COR-L47 (cell line): Measurements from ENCODE around the gene TUBGCP6.

Experiments used
- DNase-seq: peaks from one replicate; lab custom pipeline; 2025; lab: John Stamatoyannopoulos, UW

The TUBGCP6 gene

DNA sequence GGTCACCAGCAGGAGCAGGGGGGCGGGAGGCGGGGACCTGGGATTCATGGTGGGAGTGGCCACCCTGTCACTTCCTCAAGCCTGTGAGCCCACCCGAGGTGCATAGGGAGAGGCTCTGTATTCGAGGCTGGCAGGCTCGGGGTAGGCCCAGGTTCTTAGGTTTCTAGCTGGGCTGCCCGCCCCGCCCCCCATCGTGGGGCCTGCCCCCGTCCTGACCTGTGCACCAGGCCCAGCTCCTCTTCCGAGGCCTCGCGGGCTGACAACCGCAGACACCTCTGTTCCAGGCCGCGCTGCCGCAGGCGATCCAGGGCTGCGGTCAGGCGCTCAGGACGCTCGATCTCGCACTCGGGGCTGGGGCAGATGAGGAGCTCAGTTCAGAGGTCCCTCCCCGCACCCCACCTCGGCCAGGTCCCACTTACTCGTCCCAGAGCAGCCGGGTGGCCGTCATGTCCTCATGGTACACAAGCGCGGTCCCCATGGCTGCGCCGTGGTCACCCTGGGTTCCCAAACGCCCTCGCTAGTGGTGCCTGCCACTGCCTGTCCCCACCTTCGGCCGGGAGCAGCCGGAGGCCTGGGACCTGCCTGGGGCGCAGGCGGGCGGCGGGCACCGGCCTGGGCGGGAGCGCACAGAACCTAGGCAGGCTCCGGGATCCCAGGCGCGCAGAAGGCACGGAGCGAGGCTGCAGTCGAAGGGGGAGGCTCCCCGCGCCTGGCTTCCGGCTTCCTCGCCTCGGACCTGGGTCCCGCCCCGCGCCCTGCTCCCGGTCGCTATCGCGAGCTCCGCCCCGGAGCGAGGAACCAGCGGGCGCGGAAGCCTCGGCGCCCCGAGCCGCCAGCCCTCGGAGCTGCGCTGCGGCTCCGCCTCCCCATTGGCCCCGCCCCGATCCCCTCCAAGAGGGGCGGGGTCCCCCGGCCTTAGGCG, 6.0 kb upstream of the TUBGCP6 start, which contains the start of gene HDAC10:
HDAC10 (minus strand) TSS at position 711 of the 922 bp plus-strand sequence; CDS start at position 478, 233 bp downstream.
- DNase-seq, result peak; percentile 78

- no peak for DNase-seq
Measured at GRCh38 chr22:50250249-50250554, 5.4 kb upstream of the TUBGCP6 start.

DNA sequence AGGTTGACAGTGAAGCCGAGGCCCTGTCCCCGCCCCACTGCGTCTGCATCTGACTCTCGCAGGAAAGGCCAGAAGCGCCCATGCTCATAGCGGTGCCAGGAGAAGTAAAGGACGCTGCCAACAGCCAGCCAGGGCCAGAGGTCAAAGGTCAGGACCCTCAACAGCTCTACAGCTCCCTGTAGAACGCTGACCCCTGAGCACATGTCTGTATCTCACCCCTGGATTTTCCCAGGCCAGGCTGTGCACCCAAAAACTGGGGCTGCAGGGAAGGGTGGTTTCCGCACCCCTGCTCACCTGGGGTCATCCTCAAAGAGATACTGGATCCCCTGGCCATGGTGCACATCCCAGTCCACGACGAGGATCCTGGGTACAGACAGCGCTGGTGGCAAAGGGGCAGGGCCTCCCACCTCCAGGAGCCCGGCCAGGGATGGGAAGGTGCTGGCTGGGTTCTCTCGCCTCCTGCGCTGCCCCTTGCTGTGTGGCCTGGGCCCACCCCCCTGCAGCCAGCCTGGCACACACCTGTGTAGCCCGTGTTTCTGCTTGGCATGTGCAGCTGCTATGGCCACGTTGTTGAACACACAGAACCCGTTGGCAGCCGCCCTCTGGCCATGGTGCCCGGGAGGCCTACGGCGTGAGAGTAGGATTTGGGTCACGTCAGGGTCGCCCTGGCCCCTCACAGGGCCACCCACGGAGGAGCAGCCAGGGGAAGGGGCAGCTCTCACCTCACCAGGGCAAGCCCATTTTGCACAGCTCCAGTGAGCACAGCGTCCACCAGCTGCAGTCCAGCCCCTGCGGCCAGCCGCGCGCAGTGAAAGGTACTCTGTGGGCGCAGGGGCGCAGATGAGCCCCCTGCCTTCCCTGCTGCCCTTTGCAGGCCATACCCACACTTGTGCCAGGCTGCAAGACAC, 4.8 kb upstream of the TUBGCP6 start:
- DNase-seq, result no peak

DNA sequence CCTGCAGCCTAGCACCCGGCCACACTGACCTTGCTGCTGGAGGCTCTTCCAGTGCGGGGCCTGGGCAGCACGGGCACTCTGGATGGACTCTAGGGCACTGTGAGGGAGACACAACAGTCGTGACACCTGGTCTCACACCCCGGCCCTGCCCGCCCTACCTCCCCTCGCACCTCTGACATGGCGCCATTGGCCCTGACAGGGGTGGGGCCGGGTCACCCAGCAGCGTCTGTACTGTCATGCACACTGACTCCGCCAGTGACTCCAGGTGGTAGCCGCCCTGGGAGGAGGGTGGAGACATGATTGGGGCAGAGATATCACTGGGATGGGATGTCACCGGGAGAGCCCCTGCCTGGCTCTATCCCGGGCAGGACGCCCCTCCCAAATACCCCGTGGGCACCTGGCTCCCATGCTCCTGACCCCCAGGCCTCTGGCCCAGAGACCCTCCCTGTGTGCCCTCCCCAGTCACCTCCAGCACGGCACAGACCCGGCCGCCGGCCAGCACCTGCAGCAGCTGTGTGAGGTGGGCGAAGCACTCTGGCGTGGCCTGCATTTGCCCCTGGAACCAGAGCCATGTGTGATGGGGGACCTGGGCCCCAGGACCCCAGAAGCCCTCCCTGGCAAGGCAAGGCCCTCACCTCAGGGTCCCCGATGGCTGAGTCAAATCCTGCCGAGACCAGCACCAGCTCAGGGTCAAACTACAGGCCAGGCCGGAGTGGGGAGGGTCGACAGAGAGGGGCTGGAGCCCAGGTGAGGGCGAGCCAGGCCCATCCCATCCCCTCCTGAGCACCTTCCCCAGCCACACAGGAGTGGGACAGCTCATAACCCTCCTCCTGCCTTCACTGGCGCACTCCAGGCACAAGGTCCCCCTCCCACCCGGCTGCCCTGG, 3.6 kb upstream of the TUBGCP6 start:
- no peak for DNase-seq

DNA sequence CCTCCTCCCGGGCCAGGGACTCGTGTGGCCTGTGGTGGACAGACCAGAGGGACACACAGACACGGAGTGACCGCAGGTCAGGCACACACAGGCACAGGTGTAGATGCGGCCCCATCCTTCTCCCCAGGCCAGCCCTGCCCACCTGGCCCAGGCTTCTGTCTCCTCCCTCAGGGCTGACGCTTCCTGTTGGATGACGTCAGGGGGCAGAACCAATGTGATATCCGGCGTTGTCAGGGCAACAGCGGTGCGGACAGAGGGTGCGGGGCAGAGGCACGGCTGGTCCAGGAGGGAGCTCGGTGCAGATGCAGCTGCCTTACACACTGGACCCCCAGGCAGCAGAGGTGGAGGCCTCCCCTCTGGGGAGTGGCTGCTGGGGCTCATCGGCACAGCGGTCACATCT, 2.9 kb upstream of the TUBGCP6 start:
- DNase-seq, result peak; percentile 95

- no peak for DNase-seq
Measured at GRCh38 chr22:50246242-50247175, 1.7 kb upstream of the TUBGCP6 start.

GRCh38 chr22:50245214-50246072, 620 bp upstream of the TUBGCP6 start:
- no peak for DNase-seq

DNA sequence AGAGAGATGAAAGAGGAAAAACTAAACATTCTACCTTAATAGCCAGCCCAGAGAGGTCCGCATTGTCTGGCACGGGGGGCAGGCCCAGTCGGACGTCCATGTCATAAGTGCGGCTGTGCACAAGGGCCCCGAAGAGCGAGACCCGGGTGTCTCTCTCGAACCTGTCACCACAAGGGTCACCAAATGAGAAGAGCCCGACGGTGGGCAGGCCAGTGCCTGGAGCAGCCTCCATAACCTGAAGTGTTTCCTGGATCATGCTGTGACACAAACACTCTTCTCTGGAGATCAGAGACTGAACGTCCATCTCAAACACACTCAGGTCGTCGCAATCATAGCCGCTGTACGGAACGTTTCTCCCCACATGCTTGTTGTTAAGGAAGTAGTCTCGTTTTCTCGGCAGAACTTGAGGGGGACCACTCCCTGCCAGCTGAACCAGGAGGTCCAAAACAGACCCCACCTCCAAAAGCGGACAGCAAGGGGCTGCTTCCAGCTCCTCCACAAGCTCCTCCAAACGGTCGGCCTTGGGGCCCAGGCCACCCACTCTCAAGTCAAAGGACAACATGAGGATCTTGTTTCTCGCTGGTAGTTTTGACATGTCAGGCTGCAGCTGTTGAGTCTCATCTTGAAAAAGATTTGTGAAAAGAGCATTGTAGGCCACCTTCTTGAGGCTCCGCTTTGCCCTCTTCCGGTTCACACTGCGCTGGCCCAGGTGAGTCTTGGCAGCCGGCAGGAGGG, 971 bp downstream of the TUBGCP6 start:
- DNase-seq, result no peak

DNA sequence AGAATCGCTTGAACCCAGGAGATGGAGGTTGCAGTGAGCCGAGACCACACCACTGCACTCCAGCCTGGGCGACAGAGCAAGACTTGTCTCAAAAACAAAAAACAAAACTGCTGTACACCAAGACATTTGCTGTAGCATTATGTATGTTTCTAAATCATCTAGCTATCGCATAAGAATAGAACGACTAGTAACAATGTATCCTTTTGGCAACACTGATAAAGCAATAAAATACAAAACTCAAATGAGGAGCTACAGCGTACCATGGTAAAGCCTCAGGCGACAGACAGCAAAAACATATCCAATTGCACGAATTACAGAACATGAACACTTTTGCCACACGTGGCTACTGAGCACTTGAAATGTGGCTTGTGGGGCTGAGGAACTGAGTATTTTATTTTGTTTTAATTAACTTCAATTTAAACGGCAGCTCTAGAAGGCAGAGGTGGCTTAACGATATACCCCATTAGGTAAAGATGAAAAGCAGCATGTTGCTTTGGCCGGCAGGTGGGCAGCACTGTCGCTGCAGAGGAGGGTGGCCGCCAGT, 2.3 kb downstream of the TUBGCP6 start:
- no peak for DNase-seq

DNA sequence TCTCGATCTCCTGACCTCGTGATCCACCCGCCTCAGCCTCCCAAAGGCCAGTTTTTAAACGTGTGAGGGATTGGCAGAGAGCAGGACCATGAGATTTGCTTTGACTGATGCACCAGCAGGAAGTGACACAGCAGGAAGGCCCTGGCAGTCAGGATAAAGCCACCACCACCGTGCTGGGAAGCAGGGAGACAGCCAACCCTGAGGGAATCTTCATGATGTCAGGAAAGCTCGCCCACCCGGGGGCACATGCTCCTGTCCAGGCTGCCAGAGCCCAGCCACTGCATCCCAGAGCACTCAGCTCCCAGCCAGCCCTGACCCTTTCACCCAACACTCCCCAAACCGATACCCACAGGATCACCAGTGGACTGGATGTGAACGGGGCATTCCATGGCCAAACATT, 6.1 kb downstream of the TUBGCP6 start:
- DNase-seq, result no peak

GRCh38 chr22:50236731-50237409, 8.0 kb downstream of the TUBGCP6 start:
- DNase-seq, result peak; percentile 42

- DNase-seq, result no peak
Measured at GRCh38 chr22:50233223-50233622, 11.6 kb downstream of the TUBGCP6 start.

GRCh38 chr22:50232481-50233151, 12.2 kb downstream of the TUBGCP6 start:
- DNase-seq, result no peak

DNA sequence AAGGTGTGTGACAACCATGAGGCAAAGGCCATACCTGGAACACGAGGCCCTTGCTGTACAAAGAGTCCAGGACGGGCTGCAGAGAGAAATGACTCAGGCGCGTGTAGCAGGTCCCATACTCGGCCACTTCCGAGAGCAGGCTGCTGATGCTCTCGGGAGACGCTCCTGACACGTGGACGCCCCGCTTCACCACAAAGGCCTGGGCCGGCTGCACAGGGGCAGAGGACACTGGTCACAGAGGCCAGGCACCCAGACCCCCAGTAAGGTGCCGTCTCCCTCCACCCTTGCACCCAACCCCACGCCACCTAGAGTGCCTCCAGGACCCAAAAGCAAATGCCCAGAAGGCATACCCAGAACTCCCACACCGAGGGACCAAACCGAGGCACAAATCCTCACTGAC, 15.5 kb downstream of the TUBGCP6 start:
- no peak for DNase-seq

- no peak for DNase-seq
Measured at GRCh38 chr22:50228366-50228765, 16.5 kb downstream of the TUBGCP6 start.

DNA sequence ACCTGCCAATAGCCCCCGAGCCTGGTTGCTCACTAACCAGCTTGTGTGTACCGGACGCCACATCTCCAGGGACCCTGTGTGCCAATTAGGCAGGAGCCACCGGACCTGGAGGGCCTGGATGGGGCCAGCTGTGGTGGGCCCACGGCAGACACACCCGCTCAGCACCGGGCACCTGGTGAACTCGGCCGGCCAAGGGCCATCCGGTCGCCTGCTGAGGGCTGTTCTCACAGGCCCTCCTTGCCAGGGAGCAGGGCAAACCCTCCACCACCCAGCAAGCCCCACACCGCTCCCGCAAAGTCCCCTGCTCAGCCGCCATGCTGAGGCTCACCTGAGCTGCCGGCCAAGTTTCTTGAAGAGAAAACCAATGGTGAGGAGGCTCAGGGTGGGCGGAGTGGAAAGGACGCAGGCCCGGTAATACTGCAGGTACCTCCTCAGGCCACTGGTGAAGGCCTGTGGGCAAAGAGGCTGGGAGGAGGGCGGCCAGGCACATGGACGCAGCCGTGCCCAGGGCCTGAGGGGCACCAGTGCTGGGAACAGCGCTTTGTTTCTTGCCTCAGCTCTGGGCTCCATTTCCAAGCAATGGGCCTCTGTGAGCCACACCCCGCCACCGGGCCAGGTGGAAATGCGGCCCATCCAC, 17.1 kb downstream of the TUBGCP6 start:
- no peak for DNase-seq

- no peak for DNase-seq
Measured at GRCh38 chr22:50226875-50227165, 18.0 kb downstream of the TUBGCP6 start.
